Liver (tissue), 9 donors: Measurements from ENCODE around the gene CEP97. TPM values are rescaled to one million over a fixed set of nuclear protein-coding genes. Genes with fewer than 3 reads are reported as not detected.

Experiments used
- DNase-seq: peaks from one replicate; pipeline ENCODE4 v3.0.0-alpha.2; 2017; ENCODE audit warnings: low spot score
- H3K27ac ChIP-seq, 2 donors: one replicate each; pipeline ENCODE4 v1.7.0; 2013; ENCODE audit warnings: inconsistent platforms in 2 of 2, low read length in 2 of 2, control low read depth in 1 of 2, low read depth in 1 of 2, mild to moderate bottlenecking in 1 of 2
- H3K27me3 ChIP-seq, 4 donors: one replicate each; pipeline versions ENCODE4 v1.6.1 to v1.7.0; 2013; ENCODE audit warnings: low read length in 3 of 4, inconsistent platforms in 1 of 4, mild to moderate bottlenecking in 1 of 4, moderate library complexity in 1 of 4; ENCODE audit not compliant: control insufficient read depth in 4 of 4, insufficient read depth in 4 of 4
- H3K36me3 ChIP-seq, 4 donors: one replicate each; pipeline versions ENCODE4 v1.6.1 to v1.7.0; 2013; ENCODE audit warnings: low read length in 3 of 4, mild to moderate bottlenecking in 3 of 4, low read depth in 1 of 4, moderate library complexity in 1 of 4; ENCODE audit not compliant: control insufficient read depth in 4 of 4, insufficient read depth in 3 of 4
- H3K4me1 ChIP-seq, 4 donors: one replicate each; pipeline versions ENCODE4 v1.6.1 to v1.7.0; 2013; ENCODE audit warnings: low read length in 3 of 4, mild to moderate bottlenecking in 3 of 4, moderate library complexity in 1 of 4; ENCODE audit not compliant: control insufficient read depth in 4 of 4, insufficient read depth in 4 of 4
- H3K4me3 ChIP-seq, 3 donors: one replicate each; pipeline versions ENCODE4 v1.6.1 to v1.7.0; 2013; ENCODE audit warnings: low read length in 3 of 3, control low read depth in 1 of 3, low read depth in 1 of 3, mild to moderate bottlenecking in 1 of 3
- H3K9ac ChIP-seq, 2 donors: one replicate each; pipeline ENCODE4 v1.7.0; 2013; ENCODE audit warnings: low read length in 2 of 2, mild to moderate bottlenecking in 2 of 2, moderate library complexity in 2 of 2, control low read depth in 1 of 2, low read depth in 1 of 2
- H3K9me3 ChIP-seq, 4 donors: one replicate each; pipeline versions ENCODE4 v1.6.1 to v1.7.0; 2013; ENCODE audit warnings: low read length in 3 of 4; ENCODE audit not compliant: control insufficient read depth in 4 of 4
- ATF3 ChIP-seq: IDR thresholded peaks from 2 replicates; pipeline ENCODE4 v1.6.1; 2016; ENCODE audit warnings: antibody characterized with exemption
- CTCF ChIP-seq: fragments of 150-350 bp; IDR thresholded peaks from 2 replicates; pipeline ENCODE4 v1.5.1; 2017; ENCODE audit warnings: improper control_type of control experiment, low read depth, low read length; ENCODE audit not compliant: missing input control
- EGR1 ChIP-seq, 2 donors: IDR thresholded peaks; 2 replicates each; pipeline ENCODE4 v1.6.1; 2016 to 2018; ENCODE audit warnings: antibody characterized with exemption in 2 of 2, low read depth in 2 of 2
- FOXA1 ChIP-seq: IDR thresholded peaks from 2 replicates; pipeline ENCODE4 v1.6.1; 2016; ENCODE audit warnings: antibody characterized with exemption
- FOXA2 ChIP-seq: IDR thresholded peaks from 2 replicates; pipeline ENCODE4 v1.6.1; 2016; ENCODE audit warnings: antibody characterized with exemption
- GABPA ChIP-seq, 2 donors: IDR thresholded peaks in 1 of 2; conservative IDR thresholded peaks in 1 of 2; 2 replicates each; pipeline ENCODE4 v1.6.1; 2016; ENCODE audit warnings: antibody characterized with exemption in 2 of 2, mild to moderate bottlenecking in 1 of 2, moderate library complexity in 1 of 2
- HNF4A ChIP-seq, 2 donors: conservative IDR thresholded peaks; 2 replicates each; pipeline ENCODE4 v1.6.1; 2016; ENCODE audit warnings: antibody characterized with exemption in 2 of 2, mild to moderate bottlenecking in 2 of 2
- HNF4G ChIP-seq: IDR thresholded peaks from 2 replicates; pipeline ENCODE4 v1.6.1; 2016; ENCODE audit warnings: antibody characterized with exemption
- JUND ChIP-seq, 2 donors: IDR thresholded peaks; 2 replicates each; pipeline ENCODE4 v1.6.1; 2016; ENCODE audit warnings: antibody characterized with exemption in 2 of 2
- MAX ChIP-seq: IDR thresholded peaks from 2 replicates; pipeline ENCODE4 v1.6.1; 2016; ENCODE audit warnings: antibody characterized with exemption
- NR2F2 ChIP-seq: IDR thresholded peaks from 2 replicates; pipeline ENCODE4 v1.6.1; 2016; ENCODE audit warnings: antibody characterized with exemption
- RAD21 ChIP-seq, 2 donors: IDR thresholded peaks; 2 replicates each; pipeline ENCODE4 v1.6.1; 2016; ENCODE audit warnings: antibody characterized with exemption in 2 of 2, mild to moderate bottlenecking in 2 of 2
- REST ChIP-seq: IDR thresholded peaks from 2 replicates; pipeline ENCODE4 v1.6.1; 2016; ENCODE audit warnings: antibody characterized with exemption, mild to moderate bottlenecking
- RXRA ChIP-seq, 2 donors: IDR thresholded peaks; 2 replicates each; pipeline ENCODE4 v1.6.1; 2017 to 2018; ENCODE audit warnings: antibody characterized with exemption in 2 of 2, mild to moderate bottlenecking in 1 of 2
- SP1 ChIP-seq: IDR thresholded peaks from 2 replicates; pipeline ENCODE4 v1.6.1; 2018; ENCODE audit warnings: antibody characterized with exemption, mild to moderate bottlenecking
- TAF1 ChIP-seq: conservative IDR thresholded peaks from 2 replicates; pipeline ENCODE4 v1.6.1; 2016; ENCODE audit warnings: antibody characterized with exemption, mild to moderate bottlenecking
- YY1 ChIP-seq: IDR thresholded peaks from 2 replicates; pipeline ENCODE4 v1.6.1; 2016; ENCODE audit warnings: antibody characterized with exemption, mild to moderate bottlenecking
- ZBTB33 ChIP-seq: IDR thresholded peaks from 2 replicates; pipeline ENCODE4 v1.6.1; 2016; ENCODE audit warnings: antibody characterized with exemption
- WGBS: extraction: QIAGEN DNeasy Blood & Tissue Kit; methylation state at CpG from one replicate; pipeline ENCODE4 v1.1.7; 2013; 5-methylcytosine and 5-hydroxymethylcytosine counted together
- polyA plus RNA-seq, 2 donors: library from polyadenylated mRNA; stranded (reverse) in 1 of 2; unstranded in 1 of 2; fragments of 200-250 nt in 1 of 2; fragments of >200 nt in 1 of 2; fragmentation: Nextera tagmentation in 1 of 2; extraction: Ambion mirVana in 1 of 2; gene quantifications; one replicate each; pipeline versions ENCODE4 v1.2.1 to v1.2.3, GENCODE V29; 2013 to 2015
- total RNA-seq, 2 donors: library from RNA; depleted of rRNA; stranded (reverse); fragments of >200 nt; gene quantifications; one replicate each; pipeline ENCODE4 v1.2.3, GENCODE V29; 2014
- donor health status: healthy.
- donor health status: healthy.
- donor health status: healthy.
- donor health status: healthy.
- donor health status: healthy.

The CEP97 gene
- total and polyA plus RNA-seq, 4 donors: 0.57 to 8.3 (median 2.1) TPM

GRCh38 chr3:101811875-101812274, 87.5 kb downstream of the CEP97 start:
- TF ChIP-seq FOXA2: no peak
- no peak for TF ChIP-seq CTCF
- no peak for TF ChIP-seq ZBTB33
- TF ChIP-seq YY1: no peak
- TF ChIP-seq HNF4A (conservative IDR thresholded peaks at IDR 0.05): no peak
- TF ChIP-seq RXRA (IDR thresholded peaks at IDR 0.05): no peak
- TF ChIP-seq RAD21 (IDR thresholded peaks at IDR 0.05): no peak
- TF ChIP-seq JUND (IDR thresholded peaks at IDR 0.05): no peak
- no peak for TF ChIP-seq SP1
- no peak for TF ChIP-seq GABPA (IDR thresholded peaks at IDR 0.05 in 1 of 2, conservative IDR thresholded peaks at IDR 0.05 in 1 of 2)
- no peak for TF ChIP-seq REST
- no peak for TF ChIP-seq EGR1 (IDR thresholded peaks at IDR 0.05; ENCODE audit: low read depth in 2 of 2)
- TF ChIP-seq NR2F2: no peak
- TF ChIP-seq ATF3: no peak
- no peak for TF ChIP-seq HNF4G
- TF ChIP-seq MAX: no peak
- no peak for TF ChIP-seq FOXA1
- TF ChIP-seq TAF1: no peak
- Histone ChIP-seq H3K9me3 (no peaks in the 10 kb centered on the region), H3K36me3 (no peaks in the 10 kb centered on the region), H3K4me3 (no peak overlapping the region), H3K27me3 (no peaks in the 10 kb centered on the region), H3K4me1 (peaks cover 0 to 19% (median 14%) of the 10 kb centered on the region in 4 donors), H3K9ac (no peak overlapping the region), H3K27ac (no peak overlapping the region)
- no peak for DNase-seq
- WGBS: 96% methylated on average over 2 of the region's 2 CpGs
